Measurements from ENCODE around the gene C16orf89. TPM values are rescaled to one million over a fixed set of nuclear protein-coding genes. Genes with fewer than 3 reads are reported as not detected.

Gene C16orf89
- total RNA-seq, 2 donors from 2014 or later = 2.6 to 17.1 TPM

GRCh38 chr16:5006348-5007193 lies 59.2 kb downstream of the C16orf89 start:
- Histone ChIP-seq H3K4me1 (peaks cover 4% of the 10 kb centered on the region), H3K4me3 (no peak overlapping the region), H3K27me3 (no peaks in the 10 kb centered on the region), H3K27ac (no peak overlapping the region), H3K36me3 (replicated peaks in 1 of 2; ENCODE audit: insufficient read depth in 1 of 2, low read depth in 2 of 2) (no peaks in the 10 kb centered on the region), H3K9me3 (no peaks in the 10 kb centered on the region)
- no peak for DNase-seq
- no peak for ATAC-seq
- intact Hi-C loops (cut with DNase I) = no loop called here
- WGBS, 2 donors = 73 to 79% methylated on average over 16 to 22 of the region's 22 CpGs
- TF ChIP-seq POLR2A (IDR thresholded peaks at IDR 0.05) = no peak
- no peak for TF ChIP-seq CTCF (IDR thresholded peaks at IDR 0.05)

- no peak overlapping the region for H3K4me3 ChIP-seq
- H3K27me3 ChIP-seq = no peaks in the 10 kb centered on the region
- H3K9me3 ChIP-seq = no peaks in the 10 kb centered on the region
- TF ChIP-seq CTCF (IDR thresholded peaks at IDR 0.05) (no peak), POLR2A (IDR thresholded peaks at IDR 0.05) (no peak)
- WGBS, 2 donors = 86 to 87% methylated on average over 4 of the region's 4 CpGs
- H3K36me3 ChIP-seq (replicated peaks in 1 of 2; ENCODE audit: insufficient read depth in 1 of 2, low read depth in 2 of 2) = no peaks in the 10 kb centered on the region
- intact Hi-C loops (cut with DNase I) = no loop called here
- no peak overlapping the region for H3K27ac ChIP-seq
- H3K4me1 ChIP-seq = peaks cover 4% of the 10 kb centered on the region
- DNase-seq (no peak), ATAC-seq (no peak)
Measured at GRCh38 chr16:5005916-5006315, 59.8 kb downstream of the C16orf89 start.

- intact Hi-C loops (cut with DNase I) = no loop called here
- no peak overlapping the region for H3K27ac ChIP-seq
- H3K4me3 ChIP-seq = no peak overlapping the region
- no peaks in the 10 kb centered on the region for H3K36me3 ChIP-seq (replicated peaks in 1 of 2; ENCODE audit: insufficient read depth in 1 of 2, low read depth in 2 of 2)
- DNase-seq (no peak), ATAC-seq (no peak)
- H3K27me3 ChIP-seq = no peaks in the 10 kb centered on the region
- 66 to 77% methylated on average over 5 of the region's 5 CpGs for WGBS, 2 donors
- H3K9me3 ChIP-seq = no peaks in the 10 kb centered on the region
- peaks cover 4% of the 10 kb centered on the region for H3K4me1 ChIP-seq
- TF ChIP-seq CTCF (IDR thresholded peaks at IDR 0.05) = no peak
Measured at GRCh38 chr16:5004311-5004710, 61.4 kb downstream of the C16orf89 start.

- Histone ChIP-seq H3K9me3 (no peaks in the 10 kb centered on the region), H3K4me3 (no peak overlapping the region), H3K27me3 (no peaks in the 10 kb centered on the region), H3K4me1 (peaks cover 4% of the 10 kb centered on the region), H3K36me3 (replicated peaks in 1 of 2; ENCODE audit: insufficient read depth in 1 of 2, low read depth in 2 of 2) (no peaks in the 10 kb centered on the region), H3K27ac (no peak overlapping the region)
- 83 to 88% methylated on average over 10 of the region's 10 CpGs for WGBS, 2 donors
- DNase-seq = no peak
- no peak for TF ChIP-seq CTCF (IDR thresholded peaks at IDR 0.05)
- TF ChIP-seq POLR2A (IDR thresholded peaks at IDR 0.05) = no peak
- intact Hi-C loops (cut with DNase I) = no loop called here
- no peak for ATAC-seq
Measured at GRCh38 chr16:5003828-5004227, 61.9 kb downstream of the C16orf89 start.

GRCh38 chr16:5003211-5003610 lies 62.5 kb downstream of the C16orf89 start:
- Histone ChIP-seq H3K9me3 (no peaks in the 10 kb centered on the region), H3K27ac (peak overlapping the region in 1 of 4 donors; percentile 30), H3K4me3 (no peak overlapping the region), H3K4me1 (peaks cover 4% of the 10 kb centered on the region), H3K36me3 (replicated peaks in 1 of 2; ENCODE audit: insufficient read depth in 1 of 2, low read depth in 2 of 2) (no peaks in the 10 kb centered on the region), H3K27me3 (no peaks in the 10 kb centered on the region)
- DNase-seq (no peak), ATAC-seq (no peak)
- TF ChIP-seq POLR2A (IDR thresholded peaks at IDR 0.05) (no peak), CTCF (IDR thresholded peaks at IDR 0.05) (no peak)
- intact Hi-C loops (cut with DNase I) = no loop called here
- WGBS, 2 donors = 71 to 72% methylated on average over 9 to 12 of the region's 12 CpGs

Measured in body of pancreas (tissue), 4 donors.